Stimulated activated naive CD8-positive, alpha-beta T cell treated with anti-CD3 and anti-CD28 coated beads, Interleukin-15, amount 100 ng/mL, for 72 hours (primary cell): ENCODE results near the gene RTN4.

ENCODE experiments used
- ATAC-seq: fragments of 150-1000 bp; cut with Tn5 transposase; 2 replicates; pipeline ENCODE4 v1.10.0; 2021; ENCODE audit warnings: mild to moderate bottlenecking, moderate library complexity
- DNase-seq, 2 donors: peaks; one replicate each; pipeline ENCODE4 v3.0.0; 2021 to 2022
- H3K27ac Mint-ChIP-seq, 2 donors: one replicate each; pipeline ENCODE4 v1.8.0; 2022; ENCODE audit warnings: mild to moderate bottlenecking in 2 of 2, mixed read lengths in 2 of 2, moderate library complexity in 2 of 2
- H3K27me3 Mint-ChIP-seq: one replicate; pipeline ENCODE4 v1.8.0; 2022; ENCODE audit warnings: mixed read lengths
- H3K4me1 Mint-ChIP-seq: one replicate; pipeline ENCODE4 v1.8.0; 2022; ENCODE audit warnings: mild to moderate bottlenecking, mixed read lengths
- H3K4me3 Mint-ChIP-seq, 2 donors: one replicate each; pipeline ENCODE4 v1.8.0; 2022; ENCODE audit warnings: mild to moderate bottlenecking in 2 of 2, mixed read lengths in 2 of 2, moderate library complexity in 1 of 2
- H3K9me3 Mint-ChIP-seq, 2 donors: one replicate each; pipeline ENCODE4 v1.8.0; 2022; ENCODE audit warnings: mixed read lengths in 2 of 2

The RTN4 gene

DNA sequence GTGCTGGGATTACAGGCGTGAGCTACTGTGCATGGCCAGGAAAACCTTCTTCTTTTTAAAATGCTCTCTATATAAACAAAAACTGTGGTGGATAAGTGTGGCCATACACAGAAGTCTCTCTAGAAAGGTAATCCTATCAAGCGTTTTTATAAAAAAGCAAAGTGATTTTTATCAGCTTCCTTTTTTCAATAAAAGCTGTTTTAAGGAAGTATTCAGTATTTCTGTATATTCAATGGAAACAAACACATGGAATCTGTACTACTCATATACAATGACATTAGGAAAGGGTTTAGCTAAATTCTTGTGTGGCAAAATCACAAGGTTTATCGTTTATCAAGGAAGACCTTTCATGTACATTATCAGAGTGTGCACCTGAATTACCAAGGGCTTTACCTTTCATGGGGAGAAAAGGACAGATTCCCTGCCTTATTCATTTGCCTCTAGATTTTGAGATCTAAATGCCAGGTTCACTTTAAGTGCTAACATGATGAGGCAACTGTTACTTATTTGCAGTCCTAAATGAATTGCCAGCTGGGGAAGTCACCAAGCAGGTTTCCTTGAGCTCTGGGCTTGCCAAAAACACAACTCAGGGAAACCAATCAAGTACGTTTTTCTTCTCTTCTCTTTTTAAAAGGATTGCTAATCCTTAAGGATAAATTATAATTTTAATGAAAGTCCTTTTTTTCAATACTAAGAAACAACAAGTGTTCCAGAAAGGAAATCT, 70.8 kb downstream of the RTN4 start:
- ATAC-seq: no peak
- no peak overlapping the region for H3K4me3 Mint-ChIP-seq
- no peaks in the 10 kb centered on the region for H3K27me3 Mint-ChIP-seq
- no peak for DNase-seq
- no peaks in the 10 kb centered on the region for H3K9me3 Mint-ChIP-seq
- peak overlapping the region in 1 of 2 donors; percentile 7 for H3K27ac Mint-ChIP-seq
- peaks cover 27% of the 10 kb centered on the region for H3K4me1 Mint-ChIP-seq

DNA sequence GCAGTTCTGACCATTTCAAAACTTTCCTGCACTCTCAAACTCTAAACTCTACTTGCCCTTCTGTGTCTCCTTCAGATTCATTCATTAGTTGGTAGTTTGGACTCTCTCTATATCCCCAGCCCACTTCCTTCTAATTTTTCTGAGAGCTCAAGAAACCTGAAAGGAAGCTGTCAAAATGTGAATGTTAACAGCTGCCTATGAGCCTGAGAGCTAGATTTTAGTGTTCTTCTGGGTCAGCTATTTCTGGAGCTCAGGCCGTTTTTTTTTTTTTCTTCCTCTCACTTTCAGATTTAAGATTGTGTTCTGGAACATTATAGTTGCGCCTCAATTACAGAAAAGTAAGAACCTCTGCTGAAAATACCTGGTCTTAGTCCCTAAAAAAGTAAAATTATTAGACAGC, 73.1 kb downstream of the RTN4 start:
- H3K27ac Mint-ChIP-seq: peak overlapping the region in 1 of 2 donors; percentile 55
- H3K4me1 Mint-ChIP-seq: peaks cover 27% of the 10 kb centered on the region

DNA sequence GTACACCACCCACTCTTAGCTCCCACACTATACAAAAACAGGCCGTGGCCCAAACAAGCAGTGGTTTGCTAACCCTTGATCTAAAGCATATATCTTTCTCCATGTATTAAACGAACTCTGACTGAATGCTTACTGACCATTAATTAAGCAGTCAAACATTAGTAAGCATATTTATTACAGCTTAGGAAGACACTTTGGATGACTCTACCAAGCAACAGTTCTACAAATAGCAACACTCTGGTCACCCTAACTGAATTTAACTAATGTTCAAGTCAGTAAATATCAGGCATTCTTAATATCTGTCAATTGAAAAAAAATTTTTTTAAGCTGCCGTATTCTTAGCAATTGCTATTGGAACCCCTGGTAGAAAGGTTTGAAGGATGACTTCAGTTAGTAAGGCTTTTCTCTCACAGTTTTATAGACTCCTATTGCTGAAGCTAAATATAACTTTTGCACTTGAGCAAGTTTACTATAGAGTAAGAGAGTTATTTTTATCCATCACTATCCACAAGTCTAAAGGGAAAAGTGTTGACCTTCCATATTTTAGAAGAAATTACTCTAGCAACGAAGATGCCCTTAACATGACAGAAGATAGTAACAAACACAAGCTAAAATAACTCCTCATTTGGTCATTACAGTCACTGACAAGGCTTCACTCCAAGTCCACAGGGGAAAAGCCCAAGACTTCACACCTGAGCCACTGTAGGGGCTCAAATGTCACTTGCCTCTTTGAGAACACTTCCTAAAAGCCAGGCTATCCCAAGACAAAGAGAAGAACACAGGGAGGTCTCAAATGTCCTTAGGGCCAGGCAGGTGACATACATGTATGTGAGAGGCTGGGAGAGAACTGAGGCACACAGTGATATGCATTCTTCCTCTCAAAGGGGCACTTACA, 74.4 kb downstream of the RTN4 start:
- no peak for ATAC-seq
- peaks cover 25% of the 10 kb centered on the region for H3K4me1 Mint-ChIP-seq
- no peak overlapping the region for H3K4me3 Mint-ChIP-seq
- no peaks in the 10 kb centered on the region for H3K9me3 Mint-ChIP-seq
- peak overlapping the region; percentile 67 to 72 for H3K27ac Mint-ChIP-seq
- DNase-seq: no peak
- no peaks in the 10 kb centered on the region for H3K27me3 Mint-ChIP-seq

More for the DNA sequence above, 73.1 kb downstream of the RTN4 start:
- Mint-ChIP-seq H3K9me3 (no peaks in the 10 kb centered on the region), H3K27me3 (no peaks in the 10 kb centered on the region), H3K4me3 (no peak overlapping the region)
- ATAC-seq: no peak
- DNase-seq: no peak

DNA sequence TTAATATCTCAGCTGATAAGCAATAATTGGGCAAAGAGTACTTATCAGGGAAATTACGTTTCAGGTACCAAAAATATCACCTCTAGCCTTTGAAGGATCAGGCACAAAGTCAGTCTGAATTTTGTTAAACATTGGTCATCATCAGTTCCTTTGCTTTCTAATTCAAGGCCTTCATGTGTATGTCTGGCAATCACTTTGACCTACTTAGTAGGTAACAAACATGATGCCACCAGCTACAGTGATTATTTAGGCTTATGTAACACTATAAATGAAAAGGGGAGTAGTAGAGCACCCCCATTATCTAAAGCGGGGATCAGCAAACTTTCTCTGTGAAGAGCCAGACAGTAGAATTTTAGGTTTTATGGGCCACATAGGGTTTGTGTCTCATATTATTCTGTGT, 75.1 kb downstream of the RTN4 start:
- peaks cover 19% of the 10 kb centered on the region for H3K4me1 Mint-ChIP-seq

DNA sequence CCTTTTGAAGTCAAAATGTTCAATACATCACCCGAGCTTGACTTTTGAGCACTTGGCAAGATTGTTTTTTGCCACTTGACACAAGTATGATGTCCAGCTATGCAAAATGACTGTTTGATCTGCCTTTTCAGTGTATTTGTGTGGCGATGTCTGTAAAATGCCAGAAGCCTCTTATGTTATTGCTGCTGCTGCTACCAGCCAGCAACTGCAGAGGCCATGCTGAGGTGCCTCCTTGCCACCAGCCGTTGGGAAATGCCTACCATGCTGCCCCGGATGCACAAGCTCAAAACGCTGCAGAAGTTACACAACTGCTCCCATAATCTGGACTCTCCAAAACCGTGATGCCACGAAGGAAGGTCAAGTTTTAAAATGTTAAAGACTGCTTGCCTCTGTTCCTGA, 80.3 kb downstream of the RTN4 start:
- no peaks in the 10 kb centered on the region for H3K27me3 Mint-ChIP-seq
- peaks cover 19% of the 10 kb centered on the region for H3K4me1 Mint-ChIP-seq
- DNase-seq: no peak

More for the DNA sequence above, 75.1 kb downstream of the RTN4 start:
- H3K9me3 Mint-ChIP-seq: no peaks in the 10 kb centered on the region
- no peaks in the 10 kb centered on the region for H3K27me3 Mint-ChIP-seq
- no peak overlapping the region for H3K27ac Mint-ChIP-seq
- H3K4me3 Mint-ChIP-seq: no peak overlapping the region
- ATAC-seq (no peak), DNase-seq (no peak)

DNA sequence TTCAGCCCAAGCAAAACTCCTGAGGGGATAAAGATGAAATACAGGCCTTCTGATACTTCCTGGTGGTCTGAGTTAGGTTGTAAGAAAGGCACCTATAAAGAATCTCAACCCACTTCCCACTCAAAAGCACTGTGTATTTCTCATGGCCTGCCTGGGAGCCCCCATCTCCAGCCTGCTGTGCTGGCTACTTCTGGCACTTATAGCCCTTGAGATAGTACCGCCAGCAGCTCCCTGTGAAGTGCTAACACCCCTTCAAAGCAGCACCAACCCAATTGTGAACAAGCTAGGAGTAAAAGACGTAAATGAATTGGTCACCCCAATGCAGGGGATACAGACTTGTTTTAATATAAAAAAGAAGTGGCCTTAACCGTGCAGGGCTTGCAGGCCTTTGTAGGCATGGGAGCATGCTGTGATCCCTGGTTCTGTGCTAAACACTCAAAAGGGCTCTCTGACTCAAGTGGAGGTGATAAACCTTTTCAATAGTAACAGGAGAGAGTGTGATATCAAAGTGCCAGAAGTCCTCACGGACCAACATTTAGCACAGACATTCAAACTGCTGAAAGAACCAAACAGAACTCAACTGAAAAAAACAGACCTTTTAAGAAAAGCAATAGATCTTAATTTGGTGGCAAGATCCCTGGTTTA, 80.8 kb downstream of the RTN4 start:
- peaks cover 0 to 5% of the 10 kb centered on the region in 2 donors for H3K9me3 Mint-ChIP-seq
- no peak overlapping the region for H3K4me3 Mint-ChIP-seq
- no peak overlapping the region for H3K27ac Mint-ChIP-seq
- peaks cover 21% of the 10 kb centered on the region for H3K4me1 Mint-ChIP-seq
- DNase-seq (no peak), ATAC-seq (no peak)
- H3K27me3 Mint-ChIP-seq: no peaks in the 10 kb centered on the region

More for the DNA sequence above, 80.3 kb downstream of the RTN4 start:
- no peak for ATAC-seq
- Mint-ChIP-seq H3K9me3 (peaks cover 0 to 5% of the 10 kb centered on the region in 2 donors), H3K27ac (no peak overlapping the region), H3K4me3 (no peak overlapping the region)

DNA sequence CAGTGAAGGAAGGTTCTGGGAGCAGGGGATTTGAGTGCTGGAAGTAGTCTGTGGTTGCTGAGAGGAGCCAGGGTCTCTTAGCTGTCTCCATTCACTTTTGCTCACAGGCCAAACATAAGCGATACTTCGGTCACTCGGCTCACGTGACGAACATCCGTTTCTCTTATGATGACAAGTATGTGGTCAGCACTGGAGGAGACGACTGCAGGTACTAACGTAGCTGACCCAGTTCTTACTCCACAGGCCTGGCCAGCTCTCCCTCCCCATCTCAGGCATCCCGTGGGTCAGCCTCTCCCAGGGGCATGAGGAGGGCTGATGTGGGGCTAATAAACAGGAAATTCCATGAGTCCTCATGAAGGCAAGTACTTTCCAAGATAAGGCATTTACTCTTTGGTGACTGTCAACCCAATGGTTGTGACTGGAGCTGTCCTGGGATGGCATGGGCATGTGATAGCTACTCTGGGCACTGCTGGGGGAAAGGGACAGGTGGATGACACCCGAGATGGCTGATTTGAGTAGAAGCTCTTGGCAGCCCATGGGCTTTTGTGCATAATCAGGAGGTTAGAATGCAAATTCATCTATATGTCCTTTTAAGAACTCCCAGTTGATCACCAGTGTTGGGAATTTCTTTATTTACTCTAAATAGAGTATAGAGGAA, 81.6 kb downstream of the RTN4 start:
- peaks cover 21% of the 10 kb centered on the region for H3K4me1 Mint-ChIP-seq
- H3K27ac Mint-ChIP-seq: no peak overlapping the region
- H3K27me3 Mint-ChIP-seq: no peaks in the 10 kb centered on the region
- peaks cover 0 to 5% of the 10 kb centered on the region in 2 donors for H3K9me3 Mint-ChIP-seq
- DNase-seq (no peak), ATAC-seq (no peak)
- H3K4me3 Mint-ChIP-seq: no peak overlapping the region

DNA sequence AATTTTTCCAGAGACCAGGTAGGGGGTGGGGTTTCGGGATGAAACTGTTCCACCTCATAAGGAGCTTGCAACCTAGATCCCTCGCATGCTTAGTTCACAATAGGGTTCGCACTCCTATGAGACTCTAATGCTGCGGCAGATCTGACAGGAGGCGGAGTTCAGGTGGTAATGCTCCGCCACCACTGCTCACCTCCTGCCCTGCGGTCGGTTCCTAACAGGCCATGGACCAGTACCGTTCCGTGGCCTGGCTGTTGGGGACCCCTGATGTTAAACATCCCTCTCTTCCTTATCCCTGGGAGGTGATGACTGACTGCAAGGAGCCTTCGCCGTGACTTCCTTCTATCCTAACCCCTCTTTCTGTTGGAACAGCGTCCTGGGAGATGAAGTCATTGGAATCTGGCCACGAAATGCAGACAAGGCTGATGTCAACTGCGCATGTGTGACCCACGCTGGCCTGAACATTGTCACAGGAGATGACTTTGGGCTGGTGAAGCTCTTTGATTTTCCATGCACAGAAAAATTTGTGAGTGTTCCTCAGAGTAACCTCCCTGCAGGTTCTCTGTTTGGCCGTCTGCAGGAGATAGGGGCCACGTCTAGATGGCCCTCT, 82.4 kb downstream of the RTN4 start:
- peaks cover 21% of the 10 kb centered on the region for H3K4me1 Mint-ChIP-seq
- H3K27ac Mint-ChIP-seq: peak overlapping the region in 1 of 2 donors; percentile 82
- H3K4me3 Mint-ChIP-seq: no peak overlapping the region

DNA sequence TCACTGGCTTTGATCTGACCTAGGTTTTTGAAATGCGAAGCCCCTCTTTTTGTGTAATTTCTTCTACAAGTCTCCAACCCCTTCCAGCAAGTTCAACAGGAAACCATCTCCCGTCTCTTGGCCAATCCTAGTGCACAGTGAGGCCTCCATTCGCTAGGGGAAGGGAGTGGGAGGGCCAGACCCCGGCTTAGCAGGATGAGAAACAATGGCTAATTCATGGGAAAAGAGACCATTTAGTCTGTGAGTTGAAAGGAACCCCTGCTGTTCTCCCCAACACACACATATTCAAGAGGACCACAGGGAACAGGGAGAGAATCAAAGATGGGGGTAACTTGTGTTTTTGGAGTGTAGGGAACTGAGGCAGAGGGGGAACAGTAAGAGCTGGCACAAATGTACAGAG, 83.0 kb downstream of the RTN4 start:
- ATAC-seq (no peak), DNase-seq (no peak)
- peaks cover 21% of the 10 kb centered on the region for H3K4me1 Mint-ChIP-seq
- H3K27ac Mint-ChIP-seq: no peak overlapping the region
- no peak overlapping the region for H3K4me3 Mint-ChIP-seq
- H3K9me3 Mint-ChIP-seq: peaks cover 0 to 5% of the 10 kb centered on the region in 2 donors
- no peaks in the 10 kb centered on the region for H3K27me3 Mint-ChIP-seq

More for the DNA sequence above, 82.4 kb downstream of the RTN4 start:
- no peak for DNase-seq
- Mint-ChIP-seq H3K27me3 (no peaks in the 10 kb centered on the region), H3K9me3 (peaks cover 0 to 5% of the 10 kb centered on the region in 2 donors)
- ATAC-seq: no peak

DNA sequence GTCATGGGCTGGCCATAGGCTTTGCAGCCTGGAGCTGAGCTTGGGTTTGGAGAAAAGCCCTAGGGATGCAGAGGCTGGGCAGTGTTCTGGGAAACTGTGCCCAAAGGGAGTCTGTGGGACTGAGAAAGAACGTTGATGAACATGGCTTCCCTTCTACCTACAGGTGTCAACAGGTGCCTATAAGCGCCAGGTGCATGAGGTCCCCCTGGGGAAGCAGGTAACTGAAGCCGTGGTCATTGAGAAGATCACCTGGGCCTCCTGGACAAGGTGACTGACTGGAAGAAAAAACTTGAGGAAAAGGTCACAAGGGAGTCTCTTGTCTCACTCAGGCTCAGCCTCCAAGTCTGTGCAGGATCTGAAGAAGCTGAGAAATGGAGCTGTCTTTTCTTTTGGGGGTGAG, 83.4 kb downstream of the RTN4 start:
- H3K27ac Mint-ChIP-seq: no peak overlapping the region
- ATAC-seq: no peak

DNA sequence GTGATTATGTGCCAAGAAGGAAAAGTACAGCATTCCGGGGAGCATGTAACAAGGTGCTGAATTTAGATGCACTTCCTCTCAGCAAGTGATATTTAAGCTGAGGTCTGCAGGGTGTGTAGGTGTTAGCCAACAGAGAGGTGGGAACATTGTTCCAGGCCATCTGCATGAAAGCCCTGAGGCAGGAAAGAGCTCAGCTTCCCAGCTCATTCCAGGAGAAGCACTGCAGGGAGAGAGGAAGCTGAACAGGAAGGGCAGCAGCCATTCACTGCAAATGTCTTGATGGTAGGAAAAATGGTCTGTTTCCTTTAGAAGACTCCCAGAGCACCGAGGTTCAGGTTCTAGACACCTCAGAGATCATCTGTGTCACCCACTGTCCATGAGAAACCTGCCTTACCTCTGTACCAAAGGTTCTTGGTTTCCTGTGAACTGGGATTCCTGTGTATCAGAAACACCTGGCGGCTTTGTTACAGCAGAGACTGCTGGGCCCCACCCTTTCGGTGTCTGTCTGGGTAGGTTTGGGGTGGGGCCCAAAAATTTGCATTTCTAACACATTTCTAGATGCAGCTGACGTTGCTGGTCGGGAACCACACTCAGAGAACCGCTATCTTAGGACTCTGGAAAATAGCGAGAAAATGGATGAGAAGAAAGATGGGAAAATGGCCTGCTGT, 84.0 kb downstream of the RTN4 start:
- Mint-ChIP-seq H3K9me3 (peaks cover 0 to 5% of the 10 kb centered on the region in 2 donors), H3K4me3 (no peak overlapping the region), H3K27me3 (no peaks in the 10 kb centered on the region), H3K27ac (peak overlapping the region in 1 of 2 donors; percentile 39), H3K4me1 (peaks cover 21% of the 10 kb centered on the region)
- DNase-seq (no peak), ATAC-seq (no peak)

More for the DNA sequence above, 83.4 kb downstream of the RTN4 start:
- Mint-ChIP-seq H3K9me3 (peaks cover 0 to 5% of the 10 kb centered on the region in 2 donors), H3K27me3 (no peaks in the 10 kb centered on the region), H3K4me3 (no peak overlapping the region), H3K4me1 (peaks cover 21% of the 10 kb centered on the region)
- no peak for DNase-seq

DNA sequence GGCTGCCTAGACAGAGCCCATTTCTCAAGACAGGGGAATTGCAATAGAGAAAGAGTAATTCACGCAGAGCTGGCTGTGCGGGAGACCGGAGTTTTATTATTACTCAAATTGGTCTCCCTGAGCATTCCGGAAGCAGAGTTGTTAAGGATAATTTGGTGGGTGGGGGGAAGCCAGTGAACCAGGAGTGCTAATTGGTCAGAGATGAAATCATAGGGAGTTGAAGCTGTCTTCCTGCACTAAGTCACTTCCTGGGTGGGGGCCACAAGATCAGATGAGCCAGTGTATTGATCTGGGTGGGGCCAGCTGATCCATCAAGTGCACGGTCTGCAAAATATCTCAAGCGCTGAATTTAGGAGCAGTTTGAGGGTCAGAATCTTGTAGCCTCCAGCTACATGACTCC, 84.8 kb downstream of the RTN4 start:
- peaks cover 21% of the 10 kb centered on the region for H3K4me1 Mint-ChIP-seq
- H3K27ac Mint-ChIP-seq: no peak overlapping the region
- H3K27me3 Mint-ChIP-seq: no peaks in the 10 kb centered on the region
- ATAC-seq (no peak), DNase-seq (no peak)
- no peak overlapping the region for H3K4me3 Mint-ChIP-seq
- peaks cover 0 to 5% of the 10 kb centered on the region in 2 donors for H3K9me3 Mint-ChIP-seq

DNA sequence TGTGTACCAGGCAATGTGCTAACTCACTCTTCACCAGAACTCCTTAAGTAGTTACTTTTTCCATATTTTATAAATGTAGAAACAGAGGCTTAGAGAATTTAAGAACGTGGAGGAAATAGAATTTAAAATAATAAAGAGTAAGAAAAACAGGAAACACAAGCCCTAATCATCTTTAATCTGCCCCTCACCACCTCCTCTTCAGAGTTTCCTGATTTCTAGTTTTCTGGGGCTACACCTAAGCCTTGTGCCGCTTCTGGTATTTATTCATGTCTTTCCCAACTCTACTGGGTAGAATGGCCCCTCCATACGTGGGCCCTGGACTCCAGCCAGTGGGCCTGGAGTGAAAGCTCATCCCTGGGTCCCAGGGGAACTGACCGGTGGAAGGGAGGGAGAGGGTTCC, 85.4 kb downstream of the RTN4 start:
- DNase-seq (no peak), ATAC-seq (no peak)
- no peak overlapping the region for H3K4me3 Mint-ChIP-seq
- peaks cover 21% of the 10 kb centered on the region for H3K4me1 Mint-ChIP-seq
- H3K27me3 Mint-ChIP-seq: no peaks in the 10 kb centered on the region
- H3K27ac Mint-ChIP-seq: no peak overlapping the region
- H3K9me3 Mint-ChIP-seq: peaks cover 0 to 5% of the 10 kb centered on the region in 2 donors

DNA sequence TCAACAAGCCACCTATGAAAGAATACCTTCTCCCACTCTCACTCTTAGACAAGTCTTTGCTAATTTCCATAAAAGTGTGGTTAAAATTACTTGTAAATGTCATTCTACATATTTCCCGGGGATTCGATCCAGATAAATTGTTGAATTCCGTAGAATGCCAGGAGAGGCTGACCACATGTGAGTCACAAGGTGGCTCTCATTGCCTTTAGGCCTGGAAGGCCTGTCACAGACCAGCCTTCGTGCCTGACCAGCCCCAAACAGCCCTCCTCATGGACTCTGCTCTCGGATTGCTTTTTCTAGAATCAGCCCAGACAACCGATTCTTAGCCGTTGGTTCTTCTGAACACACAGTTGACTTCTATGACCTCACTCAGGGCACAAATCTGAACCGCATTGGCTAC, 86.0 kb downstream of the RTN4 start:
- DNase-seq: no peak
- Mint-ChIP-seq H3K4me3 (no peak overlapping the region), H3K9me3 (peaks cover 0 to 5% of the 10 kb centered on the region in 2 donors), H3K4me1 (peaks cover 21% of the 10 kb centered on the region), H3K27me3 (no peaks in the 10 kb centered on the region), H3K27ac (no peak overlapping the region)
- no peak for ATAC-seq
